ENCODE measurements around the gene ZFP91. TPM values are rescaled to one million over a fixed set of nuclear protein-coding genes. Genes with fewer than 3 reads are reported as not detected.

Gene ZFP91
- total RNA-seq, 1 experiment from 2014 or later: 86.2 TPM

DNA sequence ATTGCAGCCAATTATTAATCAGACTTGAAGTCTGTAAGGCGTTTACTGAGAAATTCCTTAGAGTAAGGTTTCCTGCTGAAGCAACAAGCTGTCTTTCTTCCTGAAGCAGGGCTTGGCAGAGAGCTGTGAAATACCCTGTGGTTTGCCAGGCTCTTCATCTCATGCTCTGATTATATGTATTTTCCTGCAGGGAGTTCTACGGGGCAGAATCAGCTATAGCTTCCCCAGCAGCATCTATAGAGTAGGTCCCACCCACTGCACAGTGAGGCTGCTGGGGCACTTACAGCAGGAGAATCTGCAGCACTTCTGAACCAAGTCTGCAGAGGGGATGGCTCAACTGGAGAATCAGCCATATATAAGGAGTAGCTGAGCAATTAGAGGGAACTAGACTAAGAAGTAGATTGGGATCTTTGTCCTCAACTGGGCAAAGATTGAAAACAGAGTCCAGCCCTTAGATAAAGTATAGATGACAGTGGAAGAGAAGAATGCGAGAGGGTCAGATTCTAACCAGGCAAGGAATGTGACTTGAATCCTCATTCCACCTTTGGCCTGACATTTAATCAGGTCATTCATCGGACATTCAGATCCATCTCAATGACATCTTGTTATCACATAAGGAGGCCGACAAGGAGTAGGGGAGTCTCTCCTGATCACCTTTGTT lies 81.2 kb downstream of the ZFP91 start:
- Mint-ChIP-seq H3K27me3 (ENCODE audit: insufficient read depth, unreplicated experiment) (no peaks in the 10 kb centered on the region), H3K4me1 (ENCODE audit: insufficient read depth, unreplicated experiment) (peaks cover 17% of the 10 kb centered on the region), H3K27ac (ENCODE audit: low read depth, unreplicated experiment) (peak overlapping the region; percentile 63), H3K4me3 (ENCODE audit: unreplicated experiment) (no peak overlapping the region), H3K36me3 (ENCODE audit: insufficient read depth, unreplicated experiment) (no peaks in the 10 kb centered on the region), H3K9me3 (ENCODE audit: unreplicated experiment) (no peaks in the 10 kb centered on the region)
- no peak for DNase-seq (ENCODE audit: unreplicated experiment)
- POLR2A ChIA-PET: interaction anchor here (0.7 to 1.4 kb wide), 7 partner anchors 12 to 514 kb away, joined by 3 to 6 read pairs (median 4); no protein-coding TSS in a partner anchor
- no TSS peak for BruUV-seq (replicated peaks)
- TF ChIP-seq, protein P1, sequence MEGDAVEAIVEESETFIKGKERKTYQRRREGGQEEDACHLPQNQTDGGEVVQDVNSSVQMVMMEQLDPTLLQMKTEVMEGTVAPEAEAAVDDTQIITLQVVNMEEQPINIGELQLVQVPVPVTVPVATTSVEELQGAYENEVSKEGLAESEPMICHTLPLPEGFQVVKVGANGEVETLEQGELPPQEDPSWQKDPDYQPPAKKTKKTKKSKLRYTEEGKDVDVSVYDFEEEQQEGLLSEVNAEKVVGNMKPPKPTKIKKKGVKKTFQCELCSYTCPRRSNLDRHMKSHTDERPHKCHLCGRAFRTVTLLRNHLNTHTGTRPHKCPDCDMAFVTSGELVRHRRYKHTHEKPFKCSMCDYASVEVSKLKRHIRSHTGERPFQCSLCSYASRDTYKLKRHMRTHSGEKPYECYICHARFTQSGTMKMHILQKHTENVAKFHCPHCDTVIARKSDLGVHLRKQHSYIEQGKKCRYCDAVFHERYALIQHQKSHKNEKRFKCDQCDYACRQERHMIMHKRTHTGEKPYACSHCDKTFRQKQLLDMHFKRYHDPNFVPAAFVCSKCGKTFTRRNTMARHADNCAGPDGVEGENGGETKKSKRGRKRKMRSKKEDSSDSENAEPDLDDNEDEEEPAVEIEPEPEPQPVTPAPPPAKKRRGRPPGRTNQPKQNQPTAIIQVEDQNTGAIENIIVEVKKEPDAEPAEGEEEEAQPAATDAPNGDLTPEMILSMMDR (IDR thresholded peaks at IDR 0.05; ENCODE audit: unreplicated experiment): no peak
- CTCF ChIA-PET: interaction anchor here (0.5 to 9.0 kb wide), 8 partner anchors 9 to 1700 kb away, joined by 3 to 115 read pairs (median 4); no protein-coding TSS in a partner anchor
- intact Hi-C loops (cut with micrococcal nuclease): no loop called here

Other genes with a start within 250 kb of the ZFP91 start
- gene OR5B17, start 220.0 kb upstream of the ZFP91 start, total RNA-seq (2022): not detected in 2 replicates
- not detected in 2 replicates for gene OR5B3, start 172.2 kb upstream of the ZFP91 start, total RNA-seq (2022)
- gene OR5B2, start 150.9 kb upstream of the ZFP91 start, total RNA-seq (2022): not detected in 2 replicates
- gene OR5B12, start 136.8 kb upstream of the ZFP91 start, total RNA-seq (2022): not detected in 2 replicates
- not detected in 2 replicates for gene OR5B21, start 71.0 kb upstream of the ZFP91 start, total RNA-seq (2022)
- gene LPXN, start 3.2 kb upstream of the ZFP91 start, total RNA-seq (2022): 7.6 and 7.8 TPM in 2 replicates
- gene CNTF, start 43.6 kb downstream of the ZFP91 start, total RNA-seq (2022): 2.4 and 2.9 TPM in 2 replicates
- gene GLYAT, start 152.9 kb downstream of the ZFP91 start, total RNA-seq (2022): not detected in 2 replicates